B cell (primary cell): Measurements from ENCODE around the gene CMTM7. TPM values are rescaled to one million over a fixed set of nuclear protein-coding genes. Genes with fewer than 3 reads are reported as not detected.

Experiments
- ATAC-seq: fragments of 200-7000 bp; cut with Tn5 transposase; one replicate; pipeline ENCODE4 v1.10.0; 2021; ENCODE audit warnings: low read depth, mild to moderate bottlenecking, moderate number of reproducible peaks, moderate library complexity
- CTCF ChIA-PET: fragments of 350-600 bp; sonication (Branson Sonifier 250); formaldehyde crosslinking; loops from one replicate; lab custom pipeline; 2021; ENCODE audit warnings: antibody characterized with exemption, inconsistent platforms; lab: Charles Lee
- POLR2A ChIA-PET: fragments of 350-600 bp; sonication (Branson Sonifier 250); formaldehyde crosslinking; loops from one replicate; lab custom pipeline; 2021; ENCODE audit warnings: antibody characterized with exemption; lab: Charles Lee
- DNase-seq: peaks from one replicate; pipeline ENCODE4 v3.0.0; 2013
- H2AFZ ChIP-seq: 2 replicates; pipeline ENCODE4 v1.6.1; 2012; ENCODE audit warnings: mild to moderate bottlenecking, low read depth, low read length; ENCODE audit not compliant: insufficient read depth, poor library complexity, severe bottlenecking
- H3K27ac ChIP-seq, 2 donors: 1 replicate in 1 of 2; 2 replicates in 1 of 2; pipeline ENCODE4 v1.5.1; 2012 to 2013; ENCODE audit warnings: low read length in 2 of 2, mild to moderate bottlenecking in 2 of 2, moderate library complexity in 1 of 2
- H3K27me3 ChIP-seq, 4 experiments: fragments of 200-600 bp in 1 of 4; sonication (generic) in 1 of 4; replicated peaks in 1 of 4; 1 replicate in 2 of 4; 2 replicates in 2 of 4; pipeline versions ENCODE4 v1.6.1 to v1.7.0; 2013 to 2016; ENCODE audit warnings: low read length in 3 of 4, mild to moderate bottlenecking in 2 of 4, mixed read lengths in 1 of 4, moderate library complexity in 1 of 4; ENCODE audit not compliant: insufficient read depth in 4 of 4, control insufficient read depth in 3 of 4; ENCODE audit errors: control extremely low read depth in 1 of 4
- H3K36me3 ChIP-seq, 2 experiments: replicated peaks in 1 of 2; 1 replicate in 1 of 2; 2 replicates in 1 of 2; pipeline versions ENCODE4 v1.6.1 to v1.7.1; 2013; ENCODE audit warnings: low read length in 1 of 2; ENCODE audit not compliant: insufficient read depth in 2 of 2, control insufficient read depth in 1 of 2; ENCODE audit errors: control extremely low read depth in 1 of 2, extremely low read depth in 1 of 2
- H3K4me1 ChIP-seq, 2 donors: fragments of 200-600 bp in 1 of 2; sonication (generic) in 1 of 2; 1 replicate in 1 of 2; 2 replicates in 1 of 2; pipeline versions ENCODE4 v1.5.1 to v1.6.1; 2013 to 2017; ENCODE audit warnings: low read length in 2 of 2; ENCODE audit not compliant: control insufficient read depth in 2 of 2, insufficient read depth in 2 of 2
- H3K4me2 ChIP-seq: replicated peaks from 2 replicates; pipeline ENCODE3; 2012; ENCODE audit warnings: mild to moderate bottlenecking, low read depth, low read length; ENCODE audit not compliant: poor library complexity, severe bottlenecking
- H3K4me3 ChIP-seq, 5 experiments: fragments of 200-600 bp in 1 of 5; sonication (generic) in 1 of 5; 1 replicate in 3 of 5; 2 replicates in 2 of 5; pipeline versions ENCODE4 v1.5.1 to v1.7.0; 2011 to 2016; ENCODE audit warnings: low read length in 4 of 5, mild to moderate bottlenecking in 4 of 5, low read depth in 2 of 5, control low read depth in 1 of 5, moderate library complexity in 1 of 5; ENCODE audit not compliant: insufficient read depth in 1 of 5; ENCODE audit errors: control extremely low read depth in 1 of 5, extremely low read depth in 1 of 5
- H3K79me2 ChIP-seq: fragments of 200-600 bp; sonication (generic); one replicate; pipeline ENCODE4 v1.6.0; 2016; ENCODE audit warnings: low read length; ENCODE audit not compliant: control insufficient read depth, insufficient read depth
- H3K9ac ChIP-seq: fragments of 200-600 bp; sonication (generic); 2 replicates; pipeline ENCODE4 v1.6.1; 2017; ENCODE audit warnings: mild to moderate bottlenecking, low read length, moderate library complexity
- H3K9me3 ChIP-seq, 3 donors: one replicate each; pipeline versions ENCODE4 v1.6.1 to v1.7.1; 2013; ENCODE audit warnings: low read length in 2 of 3; ENCODE audit not compliant: control insufficient read depth in 2 of 3, insufficient read depth in 1 of 3; ENCODE audit errors: control extremely low read depth in 1 of 3
- H4K20me1 ChIP-seq: 2 replicates; pipeline ENCODE4 v1.6.0; 2012; ENCODE audit warnings: mild to moderate bottlenecking, low read length; ENCODE audit not compliant: insufficient read depth, control insufficient read depth, poor library complexity, severe bottlenecking
- H3K27ac Mint-ChIP-seq: one replicate; pipeline ENCODE4 v1.8.0; 2021; ENCODE audit warnings: mixed read lengths
- H3K27me3 Mint-ChIP-seq: one replicate; pipeline ENCODE4 v1.8.0; 2021; ENCODE audit warnings: mixed read lengths
- H3K4me1 Mint-ChIP-seq: one replicate; pipeline ENCODE4 v1.8.0; 2021; ENCODE audit warnings: mixed read lengths
- H3K4me3 Mint-ChIP-seq: one replicate; pipeline ENCODE4 v1.8.0; 2021; ENCODE audit warnings: mixed read lengths
- H3K9me3 Mint-ChIP-seq: one replicate; pipeline ENCODE4 v1.8.0; 2022; ENCODE audit warnings: mixed read lengths; ENCODE audit not compliant: insufficient read depth
- CTCF ChIP-seq: fragments of 200-600 bp; IDR thresholded peaks from one replicate; pipeline ENCODE4 v1.8.0; 2022; ENCODE audit warnings: antibody characterized with exemption, mild to moderate bottlenecking
- EZH2 ChIP-seq: IDR thresholded peaks from 2 replicates; pipeline ENCODE4 v1.6.1; 2012; ENCODE audit warnings: borderline replicate concordance, low read depth, mild to moderate bottlenecking, moderate library complexity, low read length; ENCODE audit not compliant: insufficient read depth, poor library complexity, severe bottlenecking
- WGBS: methylation state at CpG from one replicate; pipeline ENCODE4 v1.1.5; 2013; ENCODE audit warnings: missing lambda C conversion rate; ENCODE audit not compliant: insufficient coverage; 5-methylcytosine and 5-hydroxymethylcytosine counted together
- intact Hi-C: fragments of 100-400 bp; cut with micrococcal nuclease; formaldehyde crosslinking; loops from one replicate; pipeline ENCODE4 v1.10.0; 2022
- polyA plus RNA-seq: library from polyadenylated mRNA; depleted of rRNA; stranded (reverse); fragments of >200 nt; gene quantifications from 2 replicates; pipeline ENCODE4 v1.2.3, GENCODE V29; 2012
- total RNA-seq, 2 donors: library from RNA; stranded (reverse); fragments of 120-200 nt in 1 of 2; gene quantifications; 1 replicate in 1 of 2; 2 replicates in 1 of 2; pipeline versions ENCODE4 v1.2.3 to v1.2.4, GENCODE V29; 2013 to 2022

Gene CMTM7
- total and polyA plus RNA-seq, 2 donors (not counting 1 experiment from before 2014, with no cell fraction given) = 71.5 to 76.1 TPM

DNA sequence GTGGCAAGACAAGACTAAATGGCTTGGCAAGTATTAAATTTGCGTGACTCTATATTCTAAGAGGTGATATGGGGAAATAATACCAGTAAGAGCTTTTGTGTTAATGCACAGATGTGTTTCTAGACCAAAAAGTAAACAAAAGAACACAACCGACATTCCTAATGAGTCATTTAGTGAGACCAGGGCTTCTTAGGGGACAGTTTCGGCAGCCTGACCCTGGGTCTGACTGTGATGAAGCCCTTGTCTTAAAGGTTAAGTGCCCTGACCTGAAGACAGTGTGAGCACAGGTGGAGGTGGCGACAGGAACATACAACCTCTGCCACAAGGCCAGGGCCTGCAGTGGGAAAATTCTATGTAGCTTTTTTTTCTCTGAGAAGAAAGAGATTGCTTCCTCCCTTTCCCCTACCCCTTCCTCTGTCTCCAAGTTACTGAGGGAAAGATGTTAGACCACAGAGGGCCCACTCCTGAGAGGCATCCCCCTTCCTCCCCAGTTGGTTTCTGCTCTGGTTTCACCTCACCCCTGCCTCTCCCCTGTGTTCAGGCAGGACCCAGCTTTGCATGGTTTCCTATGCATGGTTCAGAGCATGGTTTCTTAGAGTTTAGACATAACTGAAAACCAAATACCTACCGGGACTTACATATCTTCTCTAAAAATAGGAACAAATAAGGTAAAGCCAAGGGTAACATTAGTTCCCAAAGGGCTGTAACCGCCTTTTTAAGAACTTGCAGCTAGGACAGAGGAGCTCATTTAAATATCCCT lies 24.8 kb upstream of the CMTM7 start:
- Histone ChIP-seq H3K9ac (peak overlapping the region; percentile 1), H3K79me2 (no peaks in the 10 kb centered on the region), H4K20me1 (no peaks in the 10 kb centered on the region), H3K4me1 (peaks cover 21 to 25% of the 10 kb centered on the region in 2 donors), H3K27ac (no peak overlapping the region), H3K27me3 (peaks cover 0 to 8% (median 0%) of the 10 kb centered on the region in 4 experiments), H2AFZ (peak overlapping the region; percentile 68), H3K4me2 (peak overlapping the region; percentile 27), H3K9me3 (no peaks in the 10 kb centered on the region), H3K36me3 (no peaks in the 10 kb centered on the region), H3K4me3 (no peak overlapping the region)
- 81% methylated on average over 2 of the region's 6 CpGs for WGBS
- ChIA-PET CTCF (interaction anchor here (3.0 to 5.3 kb wide), 2 partner anchors 9 to 101 kb away, joined by 21 to 28 read pairs; no protein-coding TSS in a partner anchor), POLR2A (no interaction called here)
- Mint-ChIP-seq H3K4me1 (peaks cover 17% of the 10 kb centered on the region), H3K27me3 (no peaks in the 10 kb centered on the region), H3K27ac (no peak overlapping the region), H3K9me3 (no peaks in the 10 kb centered on the region), H3K4me3 (no peak overlapping the region)
- intact Hi-C loops = no loop called here
- ATAC-seq (no peak), DNase-seq (no peak)
- no peak for TF ChIP-seq EZH2

- peaks cover 21% of the 10 kb centered on the region for H3K4me1 Mint-ChIP-seq
- Histone ChIP-seq H4K20me1 (no peaks in the 10 kb centered on the region), H3K4me2 (peak overlapping the region; percentile 27), H3K79me2 (no peaks in the 10 kb centered on the region), H3K4me3 (no peak overlapping the region), H3K27me3 (peaks cover 0 to 8% (median 0%) of the 10 kb centered on the region in 4 experiments), H2AFZ (peak overlapping the region; percentile 68), H3K27ac (no peak overlapping the region), H3K9me3 (no peaks in the 10 kb centered on the region), H3K9ac (peak overlapping the region; percentile 1), H3K4me1 (peaks cover 26 to 29% of the 10 kb centered on the region in 2 donors), H3K36me3 (no peaks in the 10 kb centered on the region)
- DNase-seq (no peak), ATAC-seq (no peak)
- H3K27me3 Mint-ChIP-seq = no peaks in the 10 kb centered on the region
- no peak overlapping the region for H3K27ac Mint-ChIP-seq
- ChIA-PET POLR2A (no interaction called here), CTCF (interaction anchor here (3.0 to 5.3 kb wide), 2 partner anchors 8 to 101 kb away, joined by 21 to 28 read pairs; no protein-coding TSS in a partner anchor)
- intact Hi-C loops = no loop called here
- TF ChIP-seq CTCF = no peak
- no peak for TF ChIP-seq EZH2
- no peaks in the 10 kb centered on the region for H3K9me3 Mint-ChIP-seq
- WGBS = 43% methylated on average over 8 of the region's 10 CpGs
- no peak overlapping the region for H3K4me3 Mint-ChIP-seq
Observed at GRCh38 chr3:32367442-32367841, 24.2 kb upstream of the CMTM7 start.
